Measurements from ENCODE around the gene FAM135A.

DNA sequence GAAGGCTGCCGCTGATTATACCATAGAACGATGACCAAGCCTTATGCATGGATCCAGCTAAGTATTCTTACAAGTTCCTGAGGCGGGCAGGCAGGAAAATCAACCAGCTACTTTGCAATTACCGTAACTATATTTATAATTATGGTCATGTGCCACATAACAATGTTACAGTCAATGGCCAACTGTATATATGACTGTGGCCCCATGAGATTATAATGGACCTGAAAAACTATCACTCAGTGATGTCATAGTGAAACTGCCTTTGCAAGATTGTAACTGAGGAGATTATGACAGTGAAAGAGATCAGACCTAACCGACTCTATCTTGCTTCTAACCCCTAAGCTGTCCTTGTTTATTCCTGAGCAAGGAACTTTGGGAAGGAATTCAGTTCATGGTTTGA lies 33.1 kb upstream of the FAM135A start:
- TF ChIP-seq POLR2AphosphoS5 (IDR thresholded peaks at IDR 0.05) (no peak), CTCF (IDR thresholded peaks at IDR 0.05) (no peak), POLR2A (IDR thresholded peaks at IDR 0.05) (no peak), EP300 (IDR thresholded peaks at IDR 0.05) (no peak)
